HG03025 (cell line): ENCODE data around the gene SLC26A8.

Source experiments
- ATAC-seq: cut with Tn5 transposase; IDR thresholded peaks from one replicate; pipeline ENCODE4 v1.9.1; 2021; ENCODE audit warnings: mild to moderate bottlenecking, moderate library complexity; ENCODE audit not compliant: unreplicated experiment, low FRiP score

SLC26A8 gene

DNA sequence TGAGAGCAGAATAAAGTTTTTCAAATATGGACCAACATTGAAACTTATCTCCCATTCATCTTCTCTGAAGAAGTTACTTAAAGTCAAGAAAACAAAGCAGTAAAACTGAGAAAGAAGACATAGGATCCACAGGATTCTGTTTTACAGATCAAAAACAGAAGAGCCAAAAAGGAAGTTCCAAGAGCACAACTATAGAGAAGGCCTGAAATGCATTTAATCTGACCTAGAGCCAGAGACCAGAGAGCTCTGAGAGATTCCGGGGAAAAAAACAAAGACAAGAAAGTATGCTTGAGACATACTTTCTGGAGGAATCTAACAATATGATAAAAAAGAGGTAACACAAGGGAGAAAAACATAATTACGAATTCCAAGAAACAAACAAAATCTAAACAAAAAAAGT, 129.7 kb downstream of the SLC26A8 start:
- ATAC-seq: no peak
